GM12875 (cell line): ENCODE measurements around the gene EXOG.

Experiments used
- H3K4me3 ChIP-seq: one replicate; pipeline ENCODE4 v1.5.1; 2011; ENCODE audit warnings: low read depth, low read length, control low read depth
- CTCF ChIP-seq: IDR thresholded peaks from 2 replicates; pipeline ENCODE4 v1.5.1; 2011; ENCODE audit warnings: low read depth, mild to moderate bottlenecking, control low read depth, inconsistent platforms, low read length, moderate library complexity, borderline replicate concordance; ENCODE audit not compliant: insufficient read depth

EXOG gene

GRCh38 chr3:38454884-38455638 lies 41.1 kb upstream of the EXOG start:
- peak overlapping the region; percentile 80 for H3K4me3 ChIP-seq
- no peak for TF ChIP-seq CTCF

DNA sequence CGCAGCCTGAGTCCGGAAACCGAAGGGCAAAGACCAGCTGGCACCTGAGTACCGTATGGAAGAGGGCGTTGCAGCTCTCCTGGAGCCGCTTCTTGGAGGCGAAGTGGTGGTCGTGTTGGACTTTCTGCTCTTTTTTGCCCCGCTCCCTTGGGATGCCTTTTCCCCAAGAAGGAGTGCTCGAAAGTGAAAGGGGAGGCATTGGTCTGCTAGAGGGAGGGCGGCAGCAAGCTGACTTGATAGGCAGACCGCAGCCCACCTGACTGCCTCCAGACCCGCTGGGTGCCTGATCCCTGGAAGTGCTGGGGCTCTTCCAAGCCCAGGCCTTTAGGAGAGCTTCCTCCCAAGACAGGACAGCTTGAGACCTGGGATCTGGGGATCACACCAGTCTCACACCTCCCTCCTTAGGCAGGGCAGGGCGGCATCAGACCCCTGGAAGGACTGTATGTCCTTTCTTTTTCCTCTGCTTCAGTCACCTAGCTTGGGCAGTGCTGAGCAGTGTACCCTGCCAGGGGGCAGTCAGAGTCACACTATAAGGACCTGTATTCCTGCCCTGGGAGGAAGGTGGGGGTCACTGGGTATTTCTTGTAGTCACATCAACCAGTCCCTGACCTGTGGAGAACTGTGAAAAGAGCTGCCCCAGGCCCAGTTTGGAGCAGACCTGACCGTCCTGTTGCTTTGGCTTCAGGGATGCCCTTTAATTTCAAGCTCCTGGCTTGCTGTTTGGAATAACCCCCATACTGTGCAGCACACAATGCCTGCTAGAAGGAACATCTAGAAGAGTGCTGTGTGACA lies 40.3 kb upstream of the EXOG start:
- peak overlapping the region; percentile 80 for H3K4me3 ChIP-seq
- no peak for TF ChIP-seq CTCF

DNA sequence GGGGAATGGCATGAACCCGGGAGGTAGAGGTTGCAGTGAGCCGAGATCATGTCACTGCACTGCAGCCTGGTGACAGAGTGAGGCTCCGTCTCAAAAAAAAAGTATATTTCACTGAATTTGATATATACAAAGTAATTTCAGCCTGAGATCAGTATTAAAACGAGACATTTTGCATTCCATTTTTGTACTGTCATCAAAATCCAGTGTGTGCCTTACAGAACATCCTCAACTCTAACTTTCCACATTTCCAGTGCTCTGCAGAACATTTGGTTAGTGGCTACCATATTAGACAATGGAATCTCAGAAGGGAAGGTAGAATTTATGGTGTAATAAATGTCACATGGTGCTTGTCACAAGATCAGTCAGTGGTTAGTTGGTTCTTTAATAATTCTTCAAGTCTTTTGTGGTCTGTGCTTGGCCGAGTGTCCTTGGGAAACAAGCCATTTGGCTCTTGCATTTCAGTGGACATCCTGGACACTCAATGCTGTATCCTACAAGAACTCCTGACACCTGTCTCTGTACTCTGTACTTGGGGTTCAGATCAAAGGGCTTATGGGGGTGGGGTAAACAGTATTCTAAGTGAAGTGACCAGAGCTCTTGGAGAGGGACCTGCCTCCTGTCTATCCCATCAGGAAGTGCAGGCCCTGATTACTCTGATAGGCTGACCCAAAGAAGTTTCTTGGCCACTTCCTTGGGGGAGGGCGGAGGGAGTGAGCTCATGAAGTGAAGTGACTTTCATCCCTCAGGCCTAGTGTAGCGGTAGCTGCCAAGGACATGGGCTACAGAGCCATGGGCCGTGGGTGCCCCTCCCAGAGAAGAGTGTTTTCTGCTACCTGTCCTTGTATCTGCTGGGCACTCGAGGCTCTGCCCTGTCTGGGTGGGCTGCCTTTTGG lies 38.8 kb upstream of the EXOG start:
- H3K4me3 ChIP-seq, result no peak overlapping the region
- TF ChIP-seq CTCF, result no peak

- no peak for TF ChIP-seq CTCF
- no peak overlapping the region for H3K4me3 ChIP-seq
These were observed 37.2 kb upstream of the EXOG start for GRCh38 chr3:38458796-38459498.

GRCh38 chr3:38459499-38460048 lies 36.6 kb upstream of the EXOG start:
- no peak overlapping the region for H3K4me3 ChIP-seq
- no peak for TF ChIP-seq CTCF
